ENCODE data around the gene U2AF1L4.
"Not testable (repeated sequence)": the region's sequence is repeated elsewhere in the genome, so short reads cannot be mapped to it uniquely, and the experiment has no call there.

The U2AF1L4 gene

GRCh38 chr19:35725216-35725861, 19.9 kb downstream of the U2AF1L4 start:
- Histone ChIP-seq H3K4me1 (ENCODE audit: control insufficient read depth in 5 of 5, insufficient read depth in 5 of 5, low read length in 5 of 5) (no peaks in the 10 kb centered on the region), H3K36me3 (ENCODE audit: control insufficient read depth in 5 of 5, insufficient read depth in 5 of 5, low read length in 5 of 5) (peaks cover 0 to 97% (median 92%) of the 10 kb centered on the region in 5 donors), H3K4me3 (ENCODE audit: low read depth in 1 of 5, low read length in 5 of 5) (no peak overlapping the region), H3K27me3 (ENCODE audit: control insufficient read depth in 5 of 5, insufficient read depth in 4 of 5, low read length in 5 of 5) (no peaks in the 10 kb centered on the region), H3K9me3 (ENCODE audit: control insufficient read depth in 5 of 5, low read length in 5 of 5) (no peaks in the 10 kb centered on the region), H3K9ac (ENCODE audit: low read length in 5 of 5) (no peak overlapping the region), H3K27ac (ENCODE audit: low read depth, low read length) (no peak overlapping the region)

- peaks cover 0 to 3% (median 1%) of the 10 kb centered on the region in 5 donors for H3K4me1 ChIP-seq (ENCODE audit: control insufficient read depth in 5 of 5, insufficient read depth in 5 of 5, low read length in 5 of 5)
- no peak overlapping the region for H3K27ac ChIP-seq (ENCODE audit: low read depth, low read length)
- no peaks in the 10 kb centered on the region for H3K27me3 ChIP-seq (ENCODE audit: control insufficient read depth in 5 of 5, insufficient read depth in 4 of 5, low read length in 5 of 5)
- H3K9ac ChIP-seq (ENCODE audit: low read length in 5 of 5), result no peak overlapping the region
- H3K4me3 ChIP-seq (ENCODE audit: low read depth in 1 of 5, low read length in 5 of 5), result no peak overlapping the region
- H3K36me3 ChIP-seq (ENCODE audit: control insufficient read depth in 5 of 5, insufficient read depth in 5 of 5, low read length in 5 of 5), result peaks cover 0 to 97% (median 89%) of the 10 kb centered on the region in 5 donors
- H3K9me3 ChIP-seq (ENCODE audit: control insufficient read depth in 5 of 5, low read length in 5 of 5), result no peaks in the 10 kb centered on the region
Measured at GRCh38 chr19:35724560-35724959, 20.7 kb downstream of the U2AF1L4 start.

- H3K9ac ChIP-seq (ENCODE audit: low read length in 5 of 5); H3K4me3 ChIP-seq (ENCODE audit: low read depth in 1 of 5, low read length in 5 of 5); H3K27me3 ChIP-seq (ENCODE audit: control insufficient read depth in 5 of 5, insufficient read depth in 4 of 5, low read length in 5 of 5); H3K9me3 ChIP-seq (ENCODE audit: control insufficient read depth in 5 of 5, low read length in 5 of 5); H3K4me1 ChIP-seq (ENCODE audit: control insufficient read depth in 5 of 5, insufficient read depth in 5 of 5, low read length in 5 of 5); H3K27ac ChIP-seq (ENCODE audit: low read depth, low read length): not testable (repeated sequence)
- H3K36me3 ChIP-seq (ENCODE audit: control insufficient read depth in 5 of 5, insufficient read depth in 5 of 5, low read length in 5 of 5), result peaks cover 0 to 94% (median 84%) of the 10 kb centered on the region in 5 donors
Measured at GRCh38 chr19:35724132-35724531, 21.1 kb downstream of the U2AF1L4 start.

- H3K27me3 ChIP-seq (ENCODE audit: control insufficient read depth in 5 of 5, insufficient read depth in 4 of 5, low read length in 5 of 5), result no peaks in the 10 kb centered on the region
- no peaks in the 10 kb centered on the region for H3K9me3 ChIP-seq (ENCODE audit: control insufficient read depth in 5 of 5, low read length in 5 of 5)
- peaks cover 0 to 89% (median 80%) of the 10 kb centered on the region in 5 donors for H3K36me3 ChIP-seq (ENCODE audit: control insufficient read depth in 5 of 5, insufficient read depth in 5 of 5, low read length in 5 of 5)
- no peak overlapping the region for H3K4me3 ChIP-seq (ENCODE audit: low read depth in 1 of 5, low read length in 5 of 5)
- no peak overlapping the region for H3K9ac ChIP-seq (ENCODE audit: low read length in 5 of 5)
- H3K4me1 ChIP-seq (ENCODE audit: control insufficient read depth in 5 of 5, insufficient read depth in 5 of 5, low read length in 5 of 5), result peaks cover 6 to 11% (median 10%) of the 10 kb centered on the region in 5 donors
- no peak overlapping the region for H3K27ac ChIP-seq (ENCODE audit: low read depth, low read length)
Measured at GRCh38 chr19:35723671-35724070, 21.5 kb downstream of the U2AF1L4 start.

- H3K4me3 ChIP-seq (ENCODE audit: low read depth in 1 of 5, low read length in 5 of 5), result no peak overlapping the region
- no peaks in the 10 kb centered on the region for H3K27me3 ChIP-seq (ENCODE audit: control insufficient read depth in 5 of 5, insufficient read depth in 4 of 5, low read length in 5 of 5)
- no peaks in the 10 kb centered on the region for H3K9me3 ChIP-seq (ENCODE audit: control insufficient read depth in 5 of 5, low read length in 5 of 5)
- H3K4me1 ChIP-seq (ENCODE audit: control insufficient read depth in 5 of 5, insufficient read depth in 5 of 5, low read length in 5 of 5), result peaks cover 6 to 16% (median 14%) of the 10 kb centered on the region in 5 donors
- peaks cover 0 to 82% (median 72%) of the 10 kb centered on the region in 5 donors for H3K36me3 ChIP-seq (ENCODE audit: control insufficient read depth in 5 of 5, insufficient read depth in 5 of 5, low read length in 5 of 5)
- no peak overlapping the region for H3K27ac ChIP-seq (ENCODE audit: low read depth, low read length)
- no peak overlapping the region for H3K9ac ChIP-seq (ENCODE audit: low read length in 5 of 5)
Measured at GRCh38 chr19:35722897-35723296, 22.3 kb downstream of the U2AF1L4 start.

- peaks cover 0 to 77% (median 68%) of the 10 kb centered on the region in 5 donors for H3K36me3 ChIP-seq (ENCODE audit: control insufficient read depth in 5 of 5, insufficient read depth in 5 of 5, low read length in 5 of 5)
- H3K4me3 ChIP-seq (ENCODE audit: low read depth in 1 of 5, low read length in 5 of 5), result no peak overlapping the region
- H3K27ac ChIP-seq (ENCODE audit: low read depth, low read length), result no peak overlapping the region
- H3K27me3 ChIP-seq (ENCODE audit: control insufficient read depth in 5 of 5, insufficient read depth in 4 of 5, low read length in 5 of 5), result no peaks in the 10 kb centered on the region
- H3K9me3 ChIP-seq (ENCODE audit: control insufficient read depth in 5 of 5, low read length in 5 of 5), result no peaks in the 10 kb centered on the region
- no peak overlapping the region for H3K9ac ChIP-seq (ENCODE audit: low read length in 5 of 5)
- H3K4me1 ChIP-seq (ENCODE audit: control insufficient read depth in 5 of 5, insufficient read depth in 5 of 5, low read length in 5 of 5), result peaks cover 6 to 16% (median 14%) of the 10 kb centered on the region in 5 donors
Measured at GRCh38 chr19:35722461-35722860, 22.8 kb downstream of the U2AF1L4 start.

GRCh38 chr19:35721374-35721773, 23.8 kb downstream of the U2AF1L4 start:
- no peak overlapping the region for H3K4me3 ChIP-seq (ENCODE audit: low read depth in 1 of 5, low read length in 5 of 5)
- no peaks in the 10 kb centered on the region for H3K9me3 ChIP-seq (ENCODE audit: control insufficient read depth in 5 of 5, low read length in 5 of 5)
- H3K36me3 ChIP-seq (ENCODE audit: control insufficient read depth in 5 of 5, insufficient read depth in 5 of 5, low read length in 5 of 5), result peaks cover 0 to 66% (median 58%) of the 10 kb centered on the region in 5 donors

GRCh38 chr19:35720648-35721047, 24.6 kb downstream of the U2AF1L4 start:
- Histone ChIP-seq H3K9me3 (ENCODE audit: control insufficient read depth in 5 of 5, low read length in 5 of 5) (no peaks in the 10 kb centered on the region), H3K36me3 (ENCODE audit: control insufficient read depth in 5 of 5, insufficient read depth in 5 of 5, low read length in 5 of 5) (peaks cover 0 to 59% (median 51%) of the 10 kb centered on the region in 5 donors), H3K4me1 (ENCODE audit: control insufficient read depth in 5 of 5, insufficient read depth in 5 of 5, low read length in 5 of 5) (peaks cover 6 to 32% (median 26%) of the 10 kb centered on the region in 5 donors)

More at GRCh38 chr19:35721374-35721773, 23.8 kb downstream of the U2AF1L4 start:
- Histone ChIP-seq H3K4me1 (ENCODE audit: control insufficient read depth in 5 of 5, insufficient read depth in 5 of 5, low read length in 5 of 5) (peaks cover 6 to 25% (median 18%) of the 10 kb centered on the region in 5 donors), H3K9ac (ENCODE audit: low read length in 5 of 5) (no peak overlapping the region), H3K27ac (ENCODE audit: low read depth, low read length) (no peak overlapping the region), H3K27me3 (ENCODE audit: control insufficient read depth in 5 of 5, insufficient read depth in 4 of 5, low read length in 5 of 5) (no peaks in the 10 kb centered on the region)

GRCh38 chr19:35720163-35720524, 25.1 kb downstream of the U2AF1L4 start:
- Histone ChIP-seq H3K4me1 (ENCODE audit: control insufficient read depth in 5 of 5, insufficient read depth in 5 of 5, low read length in 5 of 5) (peaks cover 6 to 35% (median 28%) of the 10 kb centered on the region in 5 donors), H3K9ac (ENCODE audit: low read length in 5 of 5) (no peak overlapping the region), H3K36me3 (ENCODE audit: control insufficient read depth in 5 of 5, insufficient read depth in 5 of 5, low read length in 5 of 5) (peaks cover 0 to 54% (median 46%) of the 10 kb centered on the region in 5 donors), H3K27ac (ENCODE audit: low read depth, low read length) (no peak overlapping the region), H3K9me3 (ENCODE audit: control insufficient read depth in 5 of 5, low read length in 5 of 5) (no peaks in the 10 kb centered on the region), H3K4me3 (ENCODE audit: low read depth in 1 of 5, low read length in 5 of 5) (no peak overlapping the region), H3K27me3 (ENCODE audit: control insufficient read depth in 5 of 5, insufficient read depth in 4 of 5, low read length in 5 of 5) (no peaks in the 10 kb centered on the region)

More at GRCh38 chr19:35720648-35721047, 24.6 kb downstream of the U2AF1L4 start:
- Histone ChIP-seq H3K27me3 (ENCODE audit: control insufficient read depth in 5 of 5, insufficient read depth in 4 of 5, low read length in 5 of 5) (no peaks in the 10 kb centered on the region), H3K4me3 (ENCODE audit: low read depth in 1 of 5, low read length in 5 of 5) (no peak overlapping the region), H3K9ac (ENCODE audit: low read length in 5 of 5) (no peak overlapping the region), H3K27ac (ENCODE audit: low read depth, low read length) (no peak overlapping the region)

- Histone ChIP-seq H3K36me3 (ENCODE audit: control insufficient read depth in 5 of 5, insufficient read depth in 5 of 5, low read length in 5 of 5) (peaks cover 0 to 49% (median 40%) of the 10 kb centered on the region in 5 donors), H3K9ac (ENCODE audit: low read length in 5 of 5) (peak overlapping the region in 4 of 5 donors; percentile 85 to 91 (median 88)), H3K4me1 (ENCODE audit: control insufficient read depth in 5 of 5, insufficient read depth in 5 of 5, low read length in 5 of 5) (peaks cover 6 to 35% (median 28%) of the 10 kb centered on the region in 5 donors), H3K9me3 (ENCODE audit: control insufficient read depth in 5 of 5, low read length in 5 of 5) (no peaks in the 10 kb centered on the region), H3K27ac (ENCODE audit: low read depth, low read length) (no peak overlapping the region), H3K27me3 (ENCODE audit: control insufficient read depth in 5 of 5, insufficient read depth in 4 of 5, low read length in 5 of 5) (no peaks in the 10 kb centered on the region), H3K4me3 (ENCODE audit: low read depth in 1 of 5, low read length in 5 of 5) (peak overlapping the region; percentile 67 to 89 (median 77))
Measured at GRCh38 chr19:35719402-35720162, 25.6 kb downstream of the U2AF1L4 start.
